ENCODE results near the gene VSTM1. TPM values are rescaled to one million over a fixed set of nuclear protein-coding genes. Genes with fewer than 3 reads are reported as not detected.

The VSTM1 gene
- total and polyA plus RNA-seq, 2 of the 8 experiments (the other 6 are each of a cell fraction or from before 2014, with no cell fraction given) = 0.12 to 0.65 TPM

- DNase-seq (ENCODE audit: low read depth in 1 of 2, low spot score in 2 of 2) (no peak), FAIRE-seq (no peak)
- H4K5ac ChIP-seq (ENCODE audit: insufficient read length, low read depth, low read length) = no peak overlapping the region
- no peak overlapping the region for H3K4ac ChIP-seq (replicated peaks; ENCODE audit: insufficient read length, low read depth, low read length)
- H3K27ac ChIP-seq (ENCODE audit: low read depth, low read length) = no peak overlapping the region
- no peak overlapping the region for H2AFZ ChIP-seq (ENCODE audit: low read length)
- H3K18ac ChIP-seq (ENCODE audit: extremely low read depth, low read length) = no peak overlapping the region
- H3K4me3 ChIP-seq (ENCODE audit: extremely low read depth in 1 of 4, insufficient read depth in 2 of 4, low read depth in 3 of 4, low read length in 4 of 4) = no peak overlapping the region
- 91% methylated on average over 10 of the region's 10 CpGs; no CpG with 5 or more reads in 1 of the 2 experiments for WGBS, 2 experiments (ENCODE audit: extremely low coverage in 1 of 2, insufficient coverage in 1 of 2, insufficient read length in 1 of 2, insufficient replicate concordance in 2 of 2, low coverage in 1 of 2, low lambda C conversion rate in 2 of 2, missing lambda C conversion rate in 1 of 2)
- H2BK20ac ChIP-seq (ENCODE audit: low read length) = no peak overlapping the region
- no peaks in the 10 kb centered on the region for H3K9me3 ChIP-seq (ENCODE audit: insufficient read depth in 2 of 2, low read depth in 1 of 2, low read length in 1 of 2)
- no peak overlapping the region for H3K9ac ChIP-seq (replicated peaks in 1 of 4; ENCODE audit: extremely low read depth in 1 of 4, low read depth in 3 of 4, low read length in 3 of 4)
- no peak overlapping the region for H3K4me2 ChIP-seq (ENCODE audit: insufficient read depth in 1 of 2, low read depth in 2 of 2, low read length in 2 of 2)
- H2AK5ac ChIP-seq (ENCODE audit: low read depth, low read length) = no peak overlapping the region
- peaks cover 3 to 14% of the 10 kb centered on the region in 2 experiments for H4K20me1 ChIP-seq (replicated peaks in 1 of 2; ENCODE audit: control insufficient read depth in 1 of 2, insufficient read depth in 2 of 2, low read length in 2 of 2)
- H3K36me3 ChIP-seq (ENCODE audit: control insufficient read depth in 2 of 4, insufficient read depth in 4 of 4, low read length in 3 of 4) = peaks cover 16 to 51% (median 41%) of the 10 kb centered on the region in 4 experiments
- TF ChIP-seq TAF7 (optimal IDR thresholded peaks at IDR 0.05; ENCODE audit: borderline replicate concordance, low read depth, low read length) = no peak
- no peak for TF ChIP-seq POLR2AphosphoS5 (IDR thresholded peaks at IDR 0.05; ENCODE audit: low read depth, low read length)
- no peak for TF ChIP-seq RFX5 (IDR thresholded peaks at IDR 0.05; ENCODE audit: borderline replicate concordance, low read depth, low read length)
- no peak for TF ChIP-seq GTF2F1 (IDR thresholded peaks at IDR 0.05; ENCODE audit: borderline replicate concordance, low read depth, low read length)
- no peak for TF ChIP-seq YY1 (IDR thresholded peaks at IDR 0.05; ENCODE audit: low read depth, low read length)
- TF ChIP-seq HDAC6 (IDR thresholded peaks at IDR 0.05; ENCODE audit: low read depth, low read length) = no peak
- no peak for TF ChIP-seq BACH1 (IDR thresholded peaks at IDR 0.05; ENCODE audit: low read length)
- no peak for TF ChIP-seq KDM5A (IDR thresholded peaks at IDR 0.05; ENCODE audit: low read length)
- TF ChIP-seq GABPA (IDR thresholded peaks at IDR 0.05; ENCODE audit: borderline replicate concordance, insufficient read depth, low read length) = no peak
- no peak for TF ChIP-seq TEAD4 (IDR thresholded peaks at IDR 0.05; ENCODE audit: low read depth, low read length)
- H3K56ac ChIP-seq (replicated peaks; ENCODE audit: insufficient read length, low read depth, low read length) = no peak overlapping the region
- no peak overlapping the region for H2BK15ac ChIP-seq (ENCODE audit: low read length)
- H2BK120ac ChIP-seq (replicated peaks; ENCODE audit: low read depth, low read length) = no peak overlapping the region
- no peak overlapping the region for H4K91ac ChIP-seq (replicated peaks; ENCODE audit: insufficient read length, low read length)
- H3K27me3 ChIP-seq (replicated peaks in 1 of 4; ENCODE audit: control insufficient read depth in 3 of 4, extremely low read depth in 1 of 4, insufficient read depth in 3 of 4, low read length in 3 of 4) = no peaks in the 10 kb centered on the region
- ChIA-PET POLR2A (ENCODE audit: partially characterized antibody) (interaction anchor here (0.6 to 9.2 kb wide), 4 partner anchors 10 to 243 kb away, joined by 3 to 116 read pairs (median 4); partner anchors contain the start of genes PRPF31 and TFPT), CTCF (ENCODE audit: partially characterized antibody) (interaction anchor here (1.0 kb wide), 1 partner anchor 82 kb away, joined by 3 read pairs; no protein-coding TSS in a partner anchor)
- no peak overlapping the region for H2BK12ac ChIP-seq (ENCODE audit: low read depth, low read length)
- no peak overlapping the region for H4K8ac ChIP-seq (ENCODE audit: extremely low read depth, insufficient read depth, low read length)
- 0 out of 7 replicates have a peak, but pooled peaks cover 0 to 2% (median 0%) of the 10 kb centered on the region in 4 experiments for H3K4me1 ChIP-seq (replicated peaks in 1 of 4; ENCODE audit: control insufficient read depth in 3 of 4, insufficient read depth in 4 of 4, low read length in 3 of 4)
- peaks cover 0 to 13% of the 10 kb centered on the region in 2 experiments; a peak in 2 of 4 replicates for H3K79me2 ChIP-seq (ENCODE audit: control insufficient read depth in 1 of 2, insufficient read depth in 2 of 2, low read length in 2 of 2)
- H3K23ac ChIP-seq (ENCODE audit: insufficient read length) = no peak overlapping the region
- no peak overlapping the region for H3K14ac ChIP-seq (ENCODE audit: insufficient read length)
- H3K23me2 ChIP-seq (ENCODE audit: low read depth, low read length) = peaks cover 5% of the 10 kb centered on the region
- no peaks in the 10 kb centered on the region; the same call in 1 of the 2 replicates for H3K79me1 ChIP-seq (ENCODE audit: low read depth, low read length)
- no peak overlapping the region for H2BK5ac ChIP-seq (ENCODE audit: low read depth, low read length)
Observed at GRCh38 chr19:54105796-54106195, 42.1 kb upstream of the VSTM1 start.
